K562 (cell line): ENCODE results near the gene BAG2. TPM values are rescaled to one million over a fixed set of nuclear protein-coding genes. Genes with fewer than 3 reads are reported as not detected.

ENCODE experiments used
- CBFB ChIP-seq: sonication (generic); formaldehyde crosslinking; IDR thresholded peaks from 2 replicates; pipeline ENCODE4 v1.4.0; 2020; ENCODE audit warnings: mild to moderate bottlenecking, missing genetic modification reagents
- CBX2 ChIP-seq: fragments of 200-600 bp; sonication (generic); IDR thresholded peaks from one replicate; pipeline ENCODE4 v1.6.1; 2012; ENCODE audit warnings: mild to moderate bottlenecking, low read length, inconsistent platforms; ENCODE audit not compliant: insufficient read depth, poor library complexity, severe bottlenecking
- CBX8 ChIP-seq: fragments of 200-600 bp; sonication (generic); IDR thresholded peaks from 2 replicates; pipeline ENCODE4 v1.6.1; 2012; ENCODE audit warnings: borderline replicate concordance, mixed run types, low read depth, mild to moderate bottlenecking, moderate library complexity, mixed read lengths, low read length, control low read depth, inconsistent platforms; ENCODE audit not compliant: poor library complexity, severe bottlenecking; ENCODE audit errors: extremely low read depth
- HMG20A ChIP-seq: fragments of 450-650 bp; formaldehyde crosslinking; conservative IDR thresholded peaks from 2 replicates; pipeline ENCODE4 v1.4.0; 2020; ENCODE audit warnings: mild to moderate bottlenecking, mixed read lengths
- IFI16 ChIP-seq: fragments of 250-450 bp; sonication (Bioruptor Pico); IDR thresholded peaks from 2 replicates; pipeline ENCODE4 v2.1.2; 2022; ENCODE audit warnings: mild to moderate bottlenecking, inconsistent platforms
- MTA3 ChIP-seq: fragments of 450-650 bp; formaldehyde crosslinking; IDR thresholded peaks from 2 replicates; pipeline ENCODE4 v1.6.1; 2017; ENCODE audit warnings: mild to moderate bottlenecking, borderline replicate concordance
- NCOA4 ChIP-seq: fragments of 450-650 bp; IDR thresholded peaks from 2 replicates; pipeline ENCODE4 v1.6.1; 2018; ENCODE audit warnings: mild to moderate bottlenecking; ENCODE audit not compliant: partially characterized antibody
- SNIP1 ChIP-seq: fragments of 450-650 bp; IDR thresholded peaks from 2 replicates; pipeline ENCODE4 v1.7.1; 2017; ENCODE audit warnings: low read depth, mild to moderate bottlenecking
- STAT5A ChIP-seq: IDR thresholded peaks from 2 replicates; pipeline ENCODE4 v1.6.1; 2012; ENCODE audit warnings: low read length, inconsistent platforms, borderline replicate concordance
- YBX1 ChIP-seq: fragments of 450-650 bp; IDR thresholded peaks from 2 replicates; pipeline ENCODE4 v1.7.1; 2016; ENCODE audit warnings: mild to moderate bottlenecking
- ZC3H11A ChIP-seq: IDR thresholded peaks from 2 replicates; pipeline ENCODE4 v1.6.1; 2012; ENCODE audit warnings: low read depth, low read length, improper control_type of control experiment
- ZNF253 ChIP-seq: fragments of 250-450 bp; sonication (Bioruptor Pico); conservative IDR thresholded peaks from 2 replicates; pipeline ENCODE4 v1.6.1; 2021; ENCODE audit warnings: mild to moderate bottlenecking
- ZNF79 ChIP-seq: fragments of 250-450 bp; sonication (Bioruptor Pico); IDR thresholded peaks from 2 replicates; pipeline ENCODE4 v1.4.0; 2020; ENCODE audit warnings: low read depth, mild to moderate bottlenecking, moderate library complexity
- polyA plus RNA-seq, 8 experiments: library from polyadenylated mRNA; depleted of rRNA in 4 of 8; stranded (reverse) in 5 of 8; unstranded in 3 of 8; fragments of >200 nt; fragmentation: Nextera tagmentation in 2 of 8; fragmentation: Illumina TruSeq in 1 of 8; extraction: Ambion mirVana in 2 of 8; extraction: Trizol in 1 of 8; gene quantifications; 2 replicates each; pipeline versions ENCODE4 v1.2.1 to v1.2.3, GENCODE V29; 2011 to 2014; ENCODE audit warnings: inconsistent platforms in 1 of 8, missing spikeins in 1 of 8
- total RNA-seq, 7 experiments: library from RNA; depleted of rRNA in 6 of 7; stranded (reverse); fragments of >200 nt in 6 of 7; fragmentation: Illumina TruSeq in 2 of 7; extraction: Trizol in 2 of 7; gene quantifications; 2 replicates each; pipeline versions ENCODE4 v1.2.1 to v1.2.3, GENCODE V29; 2011 to 2021; ENCODE audit warnings: low replicate concordance in 1 of 7
- TF ChIP-seq, protein P1 (sequence below): fragments of 450-650 bp; IDR thresholded peaks from 2 replicates; pipeline ENCODE4 v1.7.1; 2018; ENCODE audit warnings: mild to moderate bottlenecking, low read depth; ENCODE audit not compliant: partially characterized antibody
- TF ChIP-seq, protein P2 (sequence below), 3 experiments: IDR thresholded peaks in 2 of 3; conservative IDR thresholded peaks in 1 of 3; 2 replicates each; pipeline ENCODE4 v1.5.1; 2011 to 2012; ENCODE audit warnings: low read length in 3 of 3, mild to moderate bottlenecking in 3 of 3, control low read depth in 2 of 3, improper control_type of control experiment in 1 of 3, inconsistent platforms in 1 of 3, low read depth in 1 of 3, mixed read lengths in 1 of 3, moderate library complexity in 1 of 3; ENCODE audit not compliant: insufficient read depth in 2 of 3
- TF ChIP-seq, protein P3 (sequence below): fragments of 250-450 bp; sonication (Bioruptor Pico); IDR thresholded peaks from 2 replicates; pipeline ENCODE4 v1.5.0; 2020; ENCODE audit warnings: mild to moderate bottlenecking, borderline replicate concordance
- TF ChIP-seq, protein P4 (sequence below): fragments of 450-650 bp; formaldehyde crosslinking; IDR thresholded peaks from 2 replicates; pipeline ENCODE4 v1.4.0; 2022; ENCODE audit warnings: mild to moderate bottlenecking, moderate library complexity

Gene BAG2
- total and polyA plus RNA-seq, 9 of the 15 experiments (the other 6 are each of a cell fraction or from before 2014, with no cell fraction given): 12.8 to 20.7 (median 17.6) TPM

DNA sequence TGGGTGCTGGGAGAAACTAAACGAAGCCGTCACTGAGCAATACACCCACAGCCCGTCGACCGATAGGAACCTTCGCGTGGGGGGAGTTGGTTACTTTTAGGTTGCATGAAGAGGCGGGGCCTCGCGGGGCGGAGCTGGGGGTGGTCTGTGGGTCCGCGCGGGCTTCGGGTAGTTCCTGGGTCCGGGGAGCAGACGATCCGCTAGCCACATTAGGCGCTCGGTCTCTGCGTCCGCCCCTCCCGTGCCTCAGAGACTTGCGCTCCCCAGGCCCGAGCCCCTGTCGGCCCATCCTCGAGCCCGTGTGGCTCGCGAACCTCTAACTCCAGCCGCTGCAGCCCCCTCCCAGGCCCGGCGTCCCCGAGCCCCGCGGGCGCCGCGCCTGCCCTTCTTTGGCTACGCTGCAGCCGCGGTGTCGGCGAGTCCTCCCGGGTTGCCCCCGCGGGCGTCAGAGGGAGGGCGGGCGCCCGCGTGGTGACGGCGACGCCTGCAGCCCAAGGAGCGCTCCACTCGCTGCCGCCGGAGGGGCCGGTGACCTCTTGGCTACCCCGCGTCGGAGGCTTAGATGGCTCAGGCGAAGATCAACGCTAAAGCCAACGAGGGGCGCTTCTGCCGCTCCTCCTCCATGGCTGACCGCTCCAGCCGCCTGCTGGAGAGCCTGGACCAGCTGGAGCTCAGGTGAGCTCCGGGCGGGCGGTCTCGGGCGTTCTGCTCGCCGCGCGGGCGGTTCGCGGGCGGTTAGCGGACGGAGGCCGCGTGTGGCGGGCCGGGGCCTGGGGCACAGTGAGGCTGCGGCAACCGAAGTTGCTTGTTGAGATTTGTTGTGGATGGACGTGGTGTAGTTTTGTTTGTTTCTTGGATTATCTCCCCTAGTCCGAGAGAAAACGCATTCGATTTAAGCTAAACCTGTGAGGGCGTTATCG lies at the start of gene BAG2 (continued):
- TF ChIP-seq, protein P1, sequence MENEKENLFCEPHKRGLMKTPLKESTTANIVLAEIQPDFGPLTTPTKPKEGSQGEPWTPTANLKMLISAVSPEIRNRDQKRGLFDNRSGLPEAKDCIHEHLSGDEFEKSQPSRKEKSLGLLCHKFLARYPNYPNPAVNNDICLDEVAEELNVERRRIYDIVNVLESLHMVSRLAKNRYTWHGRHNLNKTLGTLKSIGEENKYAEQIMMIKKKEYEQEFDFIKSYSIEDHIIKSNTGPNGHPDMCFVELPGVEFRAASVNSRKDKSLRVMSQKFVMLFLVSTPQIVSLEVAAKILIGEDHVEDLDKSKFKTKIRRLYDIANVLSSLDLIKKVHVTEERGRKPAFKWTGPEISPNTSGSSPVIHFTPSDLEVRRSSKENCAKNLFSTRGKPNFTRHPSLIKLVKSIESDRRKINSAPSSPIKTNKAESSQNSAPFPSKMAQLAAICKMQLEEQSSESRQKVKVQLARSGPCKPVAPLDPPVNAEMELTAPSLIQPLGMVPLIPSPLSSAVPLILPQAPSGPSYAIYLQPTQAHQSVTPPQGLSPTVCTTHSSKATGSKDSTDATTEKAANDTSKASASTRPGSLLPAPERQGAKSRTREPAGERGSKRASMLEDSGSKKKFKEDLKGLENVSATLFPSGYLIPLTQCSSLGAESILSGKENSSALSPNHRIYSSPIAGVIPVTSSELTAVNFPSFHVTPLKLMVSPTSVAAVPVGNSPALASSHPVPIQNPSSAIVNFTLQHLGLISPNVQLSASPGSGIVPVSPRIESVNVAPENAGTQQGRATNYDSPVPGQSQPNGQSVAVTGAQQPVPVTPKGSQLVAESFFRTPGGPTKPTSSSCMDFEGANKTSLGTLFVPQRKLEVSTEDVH: no peak
- TF ChIP-seq, protein P2, sequence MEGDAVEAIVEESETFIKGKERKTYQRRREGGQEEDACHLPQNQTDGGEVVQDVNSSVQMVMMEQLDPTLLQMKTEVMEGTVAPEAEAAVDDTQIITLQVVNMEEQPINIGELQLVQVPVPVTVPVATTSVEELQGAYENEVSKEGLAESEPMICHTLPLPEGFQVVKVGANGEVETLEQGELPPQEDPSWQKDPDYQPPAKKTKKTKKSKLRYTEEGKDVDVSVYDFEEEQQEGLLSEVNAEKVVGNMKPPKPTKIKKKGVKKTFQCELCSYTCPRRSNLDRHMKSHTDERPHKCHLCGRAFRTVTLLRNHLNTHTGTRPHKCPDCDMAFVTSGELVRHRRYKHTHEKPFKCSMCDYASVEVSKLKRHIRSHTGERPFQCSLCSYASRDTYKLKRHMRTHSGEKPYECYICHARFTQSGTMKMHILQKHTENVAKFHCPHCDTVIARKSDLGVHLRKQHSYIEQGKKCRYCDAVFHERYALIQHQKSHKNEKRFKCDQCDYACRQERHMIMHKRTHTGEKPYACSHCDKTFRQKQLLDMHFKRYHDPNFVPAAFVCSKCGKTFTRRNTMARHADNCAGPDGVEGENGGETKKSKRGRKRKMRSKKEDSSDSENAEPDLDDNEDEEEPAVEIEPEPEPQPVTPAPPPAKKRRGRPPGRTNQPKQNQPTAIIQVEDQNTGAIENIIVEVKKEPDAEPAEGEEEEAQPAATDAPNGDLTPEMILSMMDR (IDR thresholded peaks at IDR 0.05 in 2 of 3, conservative IDR thresholded peaks at IDR 0.05 in 1 of 3; ENCODE audit: insufficient read depth in 2 of 3, low read depth in 1 of 3, low read length in 3 of 3): peak in 2 of 3 experiments; percentile 1 to 28; a peak in 1 of 6 replicates
- TF ChIP-seq YBX1 (no peak), CBX2 (no peak), ZC3H11A (no peak), MTA3 (peak; percentile 81; the same call in 1 of the 2 replicates), NCOA4 (no peak), HMG20A (no peak), ZNF253 (CRISPR knock-in tag) (no peak), CBX8 (no peak), IFI16 (no peak), SNIP1 (no peak), CBFB (CRISPR knock-in tag) (no peak), STAT5A (no peak), ZNF79 (no peak)
- TF ChIP-seq, protein P3, sequence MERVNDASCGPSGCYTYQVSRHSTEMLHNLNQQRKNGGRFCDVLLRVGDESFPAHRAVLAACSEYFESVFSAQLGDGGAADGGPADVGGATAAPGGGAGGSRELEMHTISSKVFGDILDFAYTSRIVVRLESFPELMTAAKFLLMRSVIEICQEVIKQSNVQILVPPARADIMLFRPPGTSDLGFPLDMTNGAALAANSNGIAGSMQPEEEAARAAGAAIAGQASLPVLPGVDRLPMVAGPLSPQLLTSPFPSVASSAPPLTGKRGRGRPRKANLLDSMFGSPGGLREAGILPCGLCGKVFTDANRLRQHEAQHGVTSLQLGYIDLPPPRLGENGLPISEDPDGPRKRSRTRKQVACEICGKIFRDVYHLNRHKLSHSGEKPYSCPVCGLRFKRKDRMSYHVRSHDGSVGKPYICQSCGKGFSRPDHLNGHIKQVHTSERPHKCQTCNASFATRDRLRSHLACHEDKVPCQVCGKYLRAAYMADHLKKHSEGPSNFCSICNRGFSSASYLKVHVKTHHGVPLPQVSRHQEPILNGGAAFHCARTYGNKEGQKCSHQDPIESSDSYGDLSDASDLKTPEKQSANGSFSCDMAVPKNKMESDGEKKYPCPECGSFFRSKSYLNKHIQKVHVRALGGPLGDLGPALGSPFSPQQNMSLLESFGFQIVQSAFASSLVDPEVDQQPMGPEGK (CRISPR knock-in tag): no peak
- TF ChIP-seq, protein P4, sequence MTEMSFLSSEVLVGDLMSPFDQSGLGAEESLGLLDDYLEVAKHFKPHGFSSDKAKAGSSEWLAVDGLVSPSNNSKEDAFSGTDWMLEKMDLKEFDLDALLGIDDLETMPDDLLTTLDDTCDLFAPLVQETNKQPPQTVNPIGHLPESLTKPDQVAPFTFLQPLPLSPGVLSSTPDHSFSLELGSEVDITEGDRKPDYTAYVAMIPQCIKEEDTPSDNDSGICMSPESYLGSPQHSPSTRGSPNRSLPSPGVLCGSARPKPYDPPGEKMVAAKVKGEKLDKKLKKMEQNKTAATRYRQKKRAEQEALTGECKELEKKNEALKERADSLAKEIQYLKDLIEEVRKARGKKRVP (CRISPR knock-in tag): no peak
